HepG2 (cell line): ENCODE data around the gene THRAP3. TPM values are rescaled to one million over a fixed set of nuclear protein-coding genes. Genes with fewer than 3 reads are reported as not detected.

ENCODE experiments used
- BORCS8-MEF2B ChIP-seq: sonication (generic); formaldehyde crosslinking; IDR thresholded peaks from 2 replicates; pipeline ENCODE4 v1.8.0; 2022; ENCODE audit warnings: mild to moderate bottlenecking, missing genetic modification reagents
- CCDC6 ChIP-seq: sonication (generic); formaldehyde crosslinking; IDR thresholded peaks from 2 replicates; pipeline ENCODE4 v1.8.1; 2022; ENCODE audit warnings: mild to moderate bottlenecking, missing genetic modification reagents, moderate library complexity
- EEA1 ChIP-seq: sonication (generic); formaldehyde crosslinking; IDR thresholded peaks from 2 replicates; pipeline ENCODE4 v1.5.1; 2020; ENCODE audit warnings: mild to moderate bottlenecking, missing genetic modification reagents, borderline replicate concordance
- FIP1L1 ChIP-seq: fragments of 200-400 bp; formaldehyde crosslinking; IDR thresholded peaks from 2 replicates; pipeline ENCODE4 v1.6.1; 2018; ENCODE audit warnings: low read depth, mild to moderate bottlenecking, low read length, moderate library complexity, borderline replicate concordance; ENCODE audit not compliant: insufficient read depth
- FOXA1 ChIP-seq, 2 experiments: fragments of 450-650 bp in 1 of 2; sonication (generic) in 1 of 2; formaldehyde crosslinking in 1 of 2; IDR thresholded peaks; 2 replicates each; pipeline versions ENCODE4 v1.4.0 to v1.6.1; 2016 to 2020; ENCODE audit warnings: missing genetic modification reagents in 1 of 2
- KAT8 ChIP-seq: IDR thresholded peaks from 2 replicates; pipeline ENCODE4 v1.6.1; 2016; ENCODE audit warnings: missing genetic modification reagents, missing compliant biosample characterization
- RNF219 ChIP-seq: sonication (generic); formaldehyde crosslinking; IDR thresholded peaks from 2 replicates; pipeline ENCODE4 v1.5.0; 2020; ENCODE audit warnings: mild to moderate bottlenecking, missing genetic modification reagents
- SRY ChIP-seq: sonication (generic); formaldehyde crosslinking; IDR thresholded peaks from 2 replicates; pipeline ENCODE4 v1.8.0; 2022; ENCODE audit warnings: mild to moderate bottlenecking, missing genetic modification reagents
- TCF7 ChIP-seq: sonication (generic); IDR thresholded peaks from 2 replicates; pipeline ENCODE4 v1.6.1; 2016; ENCODE audit warnings: antibody characterized with exemption, low read depth
- ZNF101 ChIP-seq: sonication (generic); formaldehyde crosslinking; IDR thresholded peaks from 2 replicates; pipeline ENCODE4 v1.4.0; 2020; ENCODE audit warnings: mild to moderate bottlenecking, low read depth, missing genetic modification reagents, borderline replicate concordance
- ZNF12 ChIP-seq: sonication (generic); formaldehyde crosslinking; IDR thresholded peaks from 2 replicates; pipeline ENCODE4 v1.5.0; 2020; ENCODE audit warnings: missing genetic modification reagents
- ZNF138 ChIP-seq: sonication (generic); formaldehyde crosslinking; IDR thresholded peaks from 2 replicates; pipeline ENCODE4 v1.5.0; 2020; ENCODE audit warnings: mild to moderate bottlenecking, low read depth, missing genetic modification reagents
- ZNF496 ChIP-seq: sonication (generic); formaldehyde crosslinking; IDR thresholded peaks from 2 replicates; pipeline ENCODE4 v1.8.1; 2023; ENCODE audit warnings: mild to moderate bottlenecking, moderate library complexity, missing genetic modification reagents; ENCODE audit not compliant: insufficient replicate concordance
- ZNF550 ChIP-seq: sonication (generic); formaldehyde crosslinking; IDR thresholded peaks from 2 replicates; pipeline ENCODE4 v1.4.0; 2020; ENCODE audit warnings: mild to moderate bottlenecking, missing genetic modification reagents, borderline replicate concordance
- ZNF589 ChIP-seq: sonication (generic); formaldehyde crosslinking; conservative IDR thresholded peaks from 2 replicates; pipeline ENCODE4 v1.8.0; 2022; ENCODE audit warnings: mild to moderate bottlenecking, moderate library complexity, missing genetic modification reagents
- ZNF639 ChIP-seq: conservative IDR thresholded peaks from 2 replicates; pipeline ENCODE4 v1.6.1; 2018; ENCODE audit warnings: missing genetic modification reagents
- ZNF780A ChIP-seq: sonication (generic); formaldehyde crosslinking; IDR thresholded peaks from 2 replicates; pipeline ENCODE4 v1.8.0; 2022; ENCODE audit warnings: mild to moderate bottlenecking, missing genetic modification reagents, moderate library complexity
- polyA plus RNA-seq, 8 experiments: library from polyadenylated mRNA; depleted of rRNA in 3 of 8; stranded (reverse) in 7 of 8; unstranded in 1 of 8; fragments of >200 nt; fragmentation: Illumina TruSeq in 4 of 8; extraction: Trizol in 4 of 8; gene quantifications; 2 replicates each; pipeline versions ENCODE4 v1.2.1 to v1.2.3, GENCODE V29; 2011 to 2016; ENCODE audit warnings: low read depth in 4 of 8, missing spikeins in 1 of 8, mixed read lengths in 1 of 8; ENCODE audit not compliant: insufficient read depth in 1 of 8
- total RNA-seq, 5 experiments: library from RNA; depleted of rRNA; stranded (reverse); fragments of >200 nt; fragmentation: Illumina TruSeq; extraction: Trizol; gene quantifications; 2 replicates each; pipeline ENCODE4 v1.2.3, GENCODE V29; 2016; ENCODE audit warnings: low read depth in 1 of 5
- TF ChIP-seq, protein P1 (sequence below): sonication (generic); formaldehyde crosslinking; IDR thresholded peaks from 2 replicates; pipeline ENCODE4 v1.4.0; 2020; ENCODE audit warnings: mild to moderate bottlenecking, missing genetic modification reagents
- TF ChIP-seq, protein P2 (sequence below): sonication (generic); formaldehyde crosslinking; IDR thresholded peaks from 2 replicates; pipeline ENCODE4 v1.4.0; 2020; ENCODE audit warnings: mild to moderate bottlenecking, low read depth, missing genetic modification reagents

The THRAP3 gene
- total and polyA plus RNA-seq, 2 of the 13 experiments (the other 11 are each of a cell fraction or from before 2014, with no cell fraction given), result 45.0 to 92.6 TPM

DNA sequence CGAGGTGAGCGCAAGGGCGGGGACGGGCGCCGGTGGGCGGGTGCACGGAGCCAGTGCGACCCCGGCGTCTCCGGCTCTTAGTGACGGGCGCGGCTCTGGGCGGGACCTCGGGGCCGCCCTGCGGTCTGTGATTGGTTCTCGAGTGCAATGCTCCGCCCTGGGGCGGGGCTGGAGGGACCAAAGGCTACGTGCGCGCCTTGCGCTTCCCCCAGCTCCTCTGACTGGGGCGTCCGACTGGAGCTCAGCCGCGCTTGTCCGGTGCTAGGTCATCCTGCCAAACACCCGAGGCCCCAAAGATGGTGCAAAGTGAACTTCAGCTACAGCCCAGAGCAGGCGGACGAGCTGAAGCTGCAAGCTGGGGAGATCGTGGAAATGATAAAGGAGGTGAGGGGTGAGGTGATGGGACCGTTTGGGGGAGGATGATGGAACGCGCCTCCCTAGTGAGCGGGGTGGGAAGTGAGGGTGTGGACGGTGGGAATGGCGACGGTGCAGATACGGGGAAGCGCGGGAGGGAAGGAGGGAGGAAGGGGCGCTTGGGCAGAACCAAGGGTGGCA lies 82.7 kb downstream of the THRAP3 start (continued):
- TF ChIP-seq ZNF12 (CRISPR knock-in tag) (no peak), TCF7 (no peak), SRY (CRISPR knock-in tag) (peak; percentile 37; the same call in 1 of the 2 replicates), KAT8 (CRISPR knock-in tag) (no peak), ZNF101 (CRISPR knock-in tag) (no peak), RNF219 (CRISPR knock-in tag) (no peak), ZNF589 (CRISPR knock-in tag) (no peak), EEA1 (CRISPR knock-in tag) (no peak), ZNF780A (no peak), ZNF496 (no peak), FOXA1 (IDR thresholded peaks at IDR 0.05) (no peak), FOXA1 (CRISPR knock-in tag; IDR thresholded peaks at IDR 0.05) (no peak), BORCS8-MEF2B (CRISPR knock-in tag) (peak; percentile 64; the same call in 1 of the 2 replicates), ZNF138 (CRISPR knock-in tag) (0 out of 2 replicates have a peak, but pooled peaks have one; percentile 67), ZNF550 (CRISPR knock-in tag) (no peak), CCDC6 (CRISPR knock-in tag) (peak; percentile 25; the same call in 1 of the 2 replicates), ZNF639 (CRISPR knock-in tag) (no peak), FIP1L1 (no peak)
- TF ChIP-seq, protein P1, sequence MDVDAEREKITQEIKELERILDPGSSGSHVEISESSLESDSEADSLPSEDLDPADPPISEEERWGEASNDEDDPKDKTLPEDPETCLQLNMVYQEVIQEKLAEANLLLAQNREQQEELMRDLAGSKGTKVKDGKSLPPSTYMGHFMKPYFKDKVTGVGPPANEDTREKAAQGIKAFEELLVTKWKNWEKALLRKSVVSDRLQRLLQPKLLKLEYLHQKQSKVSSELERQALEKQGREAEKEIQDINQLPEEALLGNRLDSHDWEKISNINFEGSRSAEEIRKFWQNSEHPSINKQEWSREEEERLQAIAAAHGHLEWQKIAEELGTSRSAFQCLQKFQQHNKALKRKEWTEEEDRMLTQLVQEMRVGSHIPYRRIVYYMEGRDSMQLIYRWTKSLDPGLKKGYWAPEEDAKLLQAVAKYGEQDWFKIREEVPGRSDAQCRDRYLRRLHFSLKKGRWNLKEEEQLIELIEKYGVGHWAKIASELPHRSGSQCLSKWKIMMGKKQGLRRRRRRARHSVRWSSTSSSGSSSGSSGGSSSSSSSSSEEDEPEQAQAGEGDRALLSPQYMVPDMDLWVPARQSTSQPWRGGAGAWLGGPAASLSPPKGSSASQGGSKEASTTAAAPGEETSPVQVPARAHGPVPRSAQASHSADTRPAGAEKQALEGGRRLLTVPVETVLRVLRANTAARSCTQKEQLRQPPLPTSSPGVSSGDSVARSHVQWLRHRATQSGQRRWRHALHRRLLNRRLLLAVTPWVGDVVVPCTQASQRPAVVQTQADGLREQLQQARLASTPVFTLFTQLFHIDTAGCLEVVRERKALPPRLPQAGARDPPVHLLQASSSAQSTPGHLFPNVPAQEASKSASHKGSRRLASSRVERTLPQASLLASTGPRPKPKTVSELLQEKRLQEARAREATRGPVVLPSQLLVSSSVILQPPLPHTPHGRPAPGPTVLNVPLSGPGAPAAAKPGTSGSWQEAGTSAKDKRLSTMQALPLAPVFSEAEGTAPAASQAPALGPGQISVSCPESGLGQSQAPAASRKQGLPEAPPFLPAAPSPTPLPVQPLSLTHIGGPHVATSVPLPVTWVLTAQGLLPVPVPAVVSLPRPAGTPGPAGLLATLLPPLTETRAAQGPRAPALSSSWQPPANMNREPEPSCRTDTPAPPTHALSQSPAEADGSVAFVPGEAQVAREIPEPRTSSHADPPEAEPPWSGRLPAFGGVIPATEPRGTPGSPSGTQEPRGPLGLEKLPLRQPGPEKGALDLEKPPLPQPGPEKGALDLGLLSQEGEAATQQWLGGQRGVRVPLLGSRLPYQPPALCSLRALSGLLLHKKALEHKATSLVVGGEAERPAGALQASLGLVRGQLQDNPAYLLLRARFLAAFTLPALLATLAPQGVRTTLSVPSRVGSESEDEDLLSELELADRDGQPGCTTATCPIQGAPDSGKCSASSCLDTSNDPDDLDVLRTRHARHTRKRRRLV (CRISPR knock-in tag), result no peak
- TF ChIP-seq, protein P2, sequence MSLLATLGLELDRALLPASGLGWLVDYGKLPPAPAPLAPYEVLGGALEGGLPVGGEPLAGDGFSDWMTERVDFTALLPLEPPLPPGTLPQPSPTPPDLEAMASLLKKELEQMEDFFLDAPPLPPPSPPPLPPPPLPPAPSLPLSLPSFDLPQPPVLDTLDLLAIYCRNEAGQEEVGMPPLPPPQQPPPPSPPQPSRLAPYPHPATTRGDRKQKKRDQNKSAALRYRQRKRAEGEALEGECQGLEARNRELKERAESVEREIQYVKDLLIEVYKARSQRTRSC (CRISPR knock-in tag), result no peak
